ENCODE results near the gene INSYN1.

DNA sequence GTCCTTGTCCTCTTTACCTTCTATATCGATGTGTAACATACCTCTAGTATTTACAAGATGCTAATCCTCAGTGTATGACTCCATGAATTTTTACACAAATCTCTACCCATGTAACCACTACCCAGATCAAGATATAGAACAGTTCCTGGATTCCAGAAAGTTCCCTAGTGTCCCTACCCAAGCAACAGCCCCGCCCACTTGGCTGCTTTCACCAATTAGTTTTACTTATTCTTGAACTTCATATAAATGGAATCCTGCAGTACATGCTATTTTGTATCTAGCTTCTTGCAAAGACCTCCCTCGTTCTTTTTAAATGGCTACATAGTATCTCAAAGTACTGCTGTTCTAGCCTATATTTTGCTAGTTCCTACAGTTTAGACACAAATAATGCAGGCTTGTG lies 35.9 kb downstream of the INSYN1 start:
- TF ChIP-seq, protein P1, sequence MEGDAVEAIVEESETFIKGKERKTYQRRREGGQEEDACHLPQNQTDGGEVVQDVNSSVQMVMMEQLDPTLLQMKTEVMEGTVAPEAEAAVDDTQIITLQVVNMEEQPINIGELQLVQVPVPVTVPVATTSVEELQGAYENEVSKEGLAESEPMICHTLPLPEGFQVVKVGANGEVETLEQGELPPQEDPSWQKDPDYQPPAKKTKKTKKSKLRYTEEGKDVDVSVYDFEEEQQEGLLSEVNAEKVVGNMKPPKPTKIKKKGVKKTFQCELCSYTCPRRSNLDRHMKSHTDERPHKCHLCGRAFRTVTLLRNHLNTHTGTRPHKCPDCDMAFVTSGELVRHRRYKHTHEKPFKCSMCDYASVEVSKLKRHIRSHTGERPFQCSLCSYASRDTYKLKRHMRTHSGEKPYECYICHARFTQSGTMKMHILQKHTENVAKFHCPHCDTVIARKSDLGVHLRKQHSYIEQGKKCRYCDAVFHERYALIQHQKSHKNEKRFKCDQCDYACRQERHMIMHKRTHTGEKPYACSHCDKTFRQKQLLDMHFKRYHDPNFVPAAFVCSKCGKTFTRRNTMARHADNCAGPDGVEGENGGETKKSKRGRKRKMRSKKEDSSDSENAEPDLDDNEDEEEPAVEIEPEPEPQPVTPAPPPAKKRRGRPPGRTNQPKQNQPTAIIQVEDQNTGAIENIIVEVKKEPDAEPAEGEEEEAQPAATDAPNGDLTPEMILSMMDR (IDR thresholded peaks at IDR 0.05): no peak
- TF ChIP-seq POLR2A (IDR thresholded peaks at IDR 0.05): no peak
